ENCODE measurements around the gene CCL8. TPM values are rescaled to one million over a fixed set of nuclear protein-coding genes. Genes with fewer than 3 reads are reported as not detected.

Gene CCL8
- total RNA-seq, 2 donors from 2014 or later = 0.42 to 0.81 TPM

GRCh38 chr17:34363183-34363661 is 44.0 kb downstream of the CCL8 start, which contains the start of gene CCL1:
CCL1 (minus strand) TSS chr17:34363233; CDS start chr17:34363161, 72 bp downstream.
- no peak for DNase-seq (ENCODE audit: low spot score)
- intact Hi-C loops (cut with DNase I) = loop anchor here in 1 of 2 donors (5.0 kb wide), 1 partner anchor 161 kb away; no protein-coding TSS in a partner anchor

DNA sequence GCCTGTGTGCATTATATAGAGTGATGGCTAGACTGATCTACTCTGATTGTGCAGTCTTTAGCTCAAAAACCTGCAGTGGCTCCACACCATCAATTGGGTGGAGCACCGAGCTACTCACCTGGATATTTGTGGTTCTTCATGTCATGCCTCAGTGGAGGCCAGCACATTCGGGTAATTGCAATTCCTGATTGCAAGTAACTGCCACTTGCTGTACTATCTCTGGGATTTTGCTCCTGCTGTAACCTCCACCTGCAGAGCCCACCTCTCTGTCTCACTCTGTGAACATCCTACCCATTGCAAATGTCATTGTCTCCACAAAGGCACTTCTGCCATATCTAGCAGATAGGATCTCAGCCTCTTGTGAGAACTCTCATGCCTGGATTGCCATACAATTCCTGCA is 45.5 kb downstream of the CCL8 start:
- DNase-seq (ENCODE audit: low spot score) = no peak
- intact Hi-C loops (cut with DNase I) = loop anchor here in 1 of 2 donors (5.0 kb wide), 1 partner anchor 162 kb away; no protein-coding TSS in a partner anchor

DNA sequence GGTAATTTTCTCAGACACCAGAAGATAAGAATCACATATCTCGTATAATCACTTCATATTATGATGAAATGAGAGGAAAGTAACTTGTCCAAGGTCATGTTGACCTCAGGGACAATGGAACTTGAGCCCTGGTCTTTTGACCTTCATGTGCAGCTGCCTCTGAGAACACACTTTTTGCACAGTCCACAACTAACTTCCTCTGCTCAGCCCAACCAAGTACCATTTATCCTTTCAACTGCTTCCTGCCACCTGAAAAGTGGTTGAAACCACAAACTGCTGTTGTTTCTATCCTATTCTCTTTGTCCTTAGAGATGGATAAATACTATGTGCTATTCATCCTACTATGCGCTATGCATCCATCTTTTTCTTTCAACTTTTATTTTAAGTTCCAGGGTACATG is 46.1 kb downstream of the CCL8 start:
- DNase-seq (ENCODE audit: low spot score) = no peak
- intact Hi-C loops (cut with DNase I) = no loop called here

DNA sequence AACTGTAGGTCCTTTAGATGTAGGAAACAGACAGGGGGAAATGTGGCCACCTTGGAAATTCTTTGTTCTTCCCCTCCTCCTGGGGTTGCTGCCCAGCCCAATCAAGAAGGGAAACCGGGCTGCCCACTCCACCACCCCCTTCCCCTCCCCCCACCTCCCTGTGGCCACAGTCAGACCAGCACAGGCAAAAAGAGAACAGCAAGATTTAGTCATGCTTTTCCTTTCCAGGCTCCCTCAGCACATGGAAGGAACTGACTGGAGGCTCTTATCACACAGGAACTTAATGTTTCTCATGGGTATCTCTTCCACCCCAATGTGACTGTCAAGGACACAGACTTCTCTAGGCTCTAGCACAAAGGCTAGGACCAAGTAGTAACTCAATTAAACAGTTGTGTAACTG is 46.8 kb downstream of the CCL8 start:
- intact Hi-C loops (cut with DNase I) = no loop called here
- no peak for DNase-seq (ENCODE audit: low spot score)

DNA sequence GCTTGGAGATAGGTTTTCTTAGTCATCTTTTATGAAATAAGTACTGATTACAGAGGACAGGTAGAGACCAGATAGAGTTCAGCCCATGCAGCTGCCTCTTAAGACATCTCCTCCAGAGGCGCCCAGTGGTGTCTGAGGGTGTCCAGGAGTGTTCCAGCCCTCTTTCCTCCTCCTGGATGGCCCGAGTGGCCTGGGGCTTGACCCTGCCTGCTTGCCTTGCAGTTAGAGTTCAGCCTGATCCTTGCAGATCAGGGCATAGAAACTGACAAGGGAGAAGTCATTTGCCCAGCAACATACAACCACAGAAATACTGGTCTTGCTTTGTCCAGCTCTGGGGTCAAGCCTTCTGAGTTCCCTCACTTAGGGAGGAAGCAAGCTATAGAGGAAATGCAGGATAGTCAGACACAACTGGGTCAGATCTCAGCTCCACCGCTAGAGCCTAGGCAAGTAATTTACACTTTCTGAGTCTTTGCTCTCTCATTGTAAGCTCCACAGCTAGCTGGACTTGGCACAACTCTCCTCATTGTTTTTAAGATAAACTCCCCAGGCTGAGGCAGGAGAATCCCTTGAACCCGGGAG is 47.4 kb downstream of the CCL8 start:
- intact Hi-C loops (cut with DNase I) = no loop called here
- no peak for DNase-seq (ENCODE audit: low spot score)

GRCh38 chr17:34367486-34368195 is 48.4 kb downstream of the CCL8 start:
- intact Hi-C loops (cut with DNase I) = no loop called here
- DNase-seq (ENCODE audit: low spot score) = no peak

GRCh38 chr17:34368196-34368945 is 49.1 kb downstream of the CCL8 start:
- intact Hi-C loops (cut with DNase I) = no loop called here
- peak; percentile 40 for DNase-seq (ENCODE audit: low spot score)

DNA sequence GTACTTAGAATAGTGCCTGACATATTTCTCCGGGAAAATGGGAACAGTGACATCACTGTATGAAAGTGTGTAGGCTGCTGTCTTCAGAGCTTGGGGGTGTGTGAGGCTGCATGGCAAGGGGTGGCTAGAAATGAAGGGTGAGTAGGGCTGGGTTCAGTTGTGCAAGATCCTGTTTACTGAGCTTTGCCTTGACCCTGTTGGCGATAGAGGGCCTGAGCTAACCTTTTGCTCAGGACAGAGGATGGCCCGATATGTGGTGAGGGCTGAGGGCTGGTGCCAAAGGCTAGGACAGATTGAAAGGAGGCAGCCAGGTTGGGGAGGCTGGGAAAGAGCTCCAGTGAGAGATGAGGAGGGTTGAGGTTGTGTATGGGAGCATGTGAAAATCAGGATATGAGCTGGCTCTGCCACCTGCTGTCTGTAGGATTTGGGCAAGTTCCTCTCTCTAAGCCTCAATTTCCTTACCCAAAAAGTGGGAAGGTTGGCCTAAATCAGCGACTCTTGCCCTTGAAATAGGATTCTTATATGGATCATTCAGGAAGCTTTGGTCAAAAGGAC is 49.8 kb downstream of the CCL8 start:
- intact Hi-C loops (cut with DNase I) = no loop called here

DNA sequence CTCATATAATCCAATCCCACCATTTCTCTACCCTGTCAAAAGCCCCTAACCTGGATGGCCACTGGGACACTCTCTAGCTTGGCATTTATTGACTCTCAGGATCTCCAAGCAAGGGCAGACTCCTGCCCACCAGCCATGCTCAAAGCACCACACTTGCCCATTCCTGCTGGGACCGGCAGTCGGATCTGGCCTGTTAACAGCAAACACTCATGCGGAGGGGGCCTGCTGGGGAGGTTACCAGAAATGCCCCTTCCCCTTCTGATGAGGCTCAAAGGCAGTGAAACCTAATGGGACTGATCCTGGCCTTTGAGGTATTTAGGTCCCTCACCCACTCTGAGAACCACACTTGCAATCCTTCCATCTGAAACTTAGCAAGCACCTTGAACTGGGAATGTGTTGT is 50.3 kb downstream of the CCL8 start:
- intact Hi-C loops (cut with DNase I) = no loop called here
- DNase-seq (ENCODE audit: low spot score) = peak; percentile 67

More for the DNA sequence above, 49.8 kb downstream of the CCL8 start:
- DNase-seq (ENCODE audit: low spot score) = peak; percentile 14

- peak; percentile 35 for DNase-seq (ENCODE audit: low spot score)
- intact Hi-C loops (cut with DNase I) = no loop called here
These were observed 51.3 kb downstream of the CCL8 start for GRCh38 chr17:34370376-34370996.

DNA sequence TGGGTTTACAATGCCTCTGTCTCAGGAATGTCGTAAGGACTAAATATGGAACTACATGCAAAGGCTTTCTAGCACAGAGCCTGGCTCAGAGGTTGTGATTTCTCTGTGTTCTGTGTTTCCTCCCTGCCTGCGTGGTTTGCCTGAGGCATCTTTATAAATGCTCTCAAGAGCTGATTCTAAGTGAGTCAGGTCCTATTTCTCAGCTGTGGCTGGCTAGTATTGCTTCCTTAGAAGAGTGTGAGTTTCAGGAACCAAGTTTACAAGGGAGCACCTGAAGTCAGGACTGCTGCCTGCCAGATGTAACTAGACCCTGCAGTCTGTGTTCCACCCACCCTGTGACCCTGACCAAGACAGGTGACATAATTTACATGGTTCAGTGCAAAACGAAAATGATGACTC is 51.8 kb downstream of the CCL8 start:
- peak; percentile 19 for DNase-seq (ENCODE audit: low spot score)
- intact Hi-C loops (cut with DNase I) = no loop called here

Other genes starting within 250 kb of the CCL8 start
- 100 to 1,000 TPM in 1 of 2 donors, 10 to 100 TPM in 1; 39.1 to 155 TPM for gene CCL2, start 64.2 kb upstream of the CCL8 start, total RNA-seq
- gene CCL7, start 49.2 kb upstream of the CCL8 start, total RNA-seq = under 1 TPM in 1 of 2 donors, not detected in 1; 0.52 TPM
- gene CCL11, start 33.7 kb upstream of the CCL8 start, total RNA-seq = under 1 TPM in 1 of 2 donors, not detected in 1; 0.90 TPM
- 1 to 10 TPM; 3.1 to 4.0 TPM for gene CCL13, start 37.0 kb downstream of the CCL8 start, total RNA-seq
- not detected for gene CCL1, start 43.8 kb downstream of the CCL8 start, total RNA-seq